Kidney (tissue), 14 donors: ENCODE results near the gene MEIS2. TPM values are rescaled to one million over a fixed set of nuclear protein-coding genes. Genes with fewer than 3 reads are reported as not detected.

Experiments used
- DNase-seq, 5 donors: peaks; one replicate each; pipeline ENCODE4 v3.0.0-alpha.2; 2013 to 2020
- FAIRE-seq: peaks from 2 replicates; lab custom pipeline; 2012; peaks lifted over from hg19 to GRCh38; lab: Jason Lieb, UNC
- H3K27ac ChIP-seq, 2 donors: one replicate each; pipeline ENCODE4 v1.7.0; 2013; ENCODE audit warnings: low read depth in 2 of 2, low read length in 2 of 2, inconsistent platforms in 1 of 2
- H3K27me3 ChIP-seq: one replicate; pipeline ENCODE4 v1.7.1; 2013; ENCODE audit warnings: low read length, inconsistent platforms; ENCODE audit not compliant: control insufficient read depth, insufficient read depth
- H3K36me3 ChIP-seq, 3 donors: one replicate each; pipeline versions ENCODE4 v1.7.0 to v1.7.1; 2013; ENCODE audit warnings: low read length in 3 of 3, control low read depth in 1 of 3, inconsistent platforms in 1 of 3; ENCODE audit not compliant: insufficient read depth in 3 of 3, control insufficient read depth in 2 of 3
- H3K4me1 ChIP-seq, 3 donors: one replicate each; pipeline versions ENCODE4 v1.7.0 to v1.7.1; 2013; ENCODE audit warnings: low read length in 3 of 3, inconsistent platforms in 1 of 3, low read depth in 1 of 3; ENCODE audit not compliant: control insufficient read depth in 2 of 3, insufficient read depth in 2 of 3
- H3K4me3 ChIP-seq, 3 donors: one replicate each; pipeline versions ENCODE4 v1.7.0 to v1.8.1; 2013; ENCODE audit warnings: low read length in 3 of 3, control low read depth in 1 of 3, inconsistent platforms in 1 of 3
- H3K9ac ChIP-seq, 3 donors: one replicate each; pipeline versions ENCODE4 v1.7.0 to v1.7.1; 2013; ENCODE audit warnings: low read length in 3 of 3, control low read depth in 1 of 3, inconsistent platforms in 1 of 3
- H3K9me3 ChIP-seq, 3 donors: one replicate each; pipeline versions ENCODE4 v1.7.0 to v1.7.1; 2013; ENCODE audit warnings: low read length in 3 of 3, control low read depth in 1 of 3, inconsistent platforms in 1 of 3; ENCODE audit not compliant: control insufficient read depth in 2 of 3, insufficient read depth in 1 of 3
- CTCF ChIP-seq: IDR thresholded peaks from 3 replicates; pipeline ENCODE4 v1.5.1; 2012; ENCODE audit warnings: mild to moderate bottlenecking, moderate library complexity, borderline replicate concordance; ENCODE audit not compliant: insufficient read depth; ENCODE audit errors: extremely low read depth
- intact Hi-C: fragments of 100-400 bp; cut with DNase I; formaldehyde crosslinking; loops from one replicate; pipeline ENCODE4 v1.11.1; 2022
- polyA plus RNA-seq: library from polyadenylated mRNA; stranded (reverse); fragments of 350-450 nt; fragmentation: Illumina TruSeq; extraction: RNeasy Lipid Tissue Mini Kit (QIAGEN cat#74804); gene quantifications from one replicate; pipeline ENCODE4 v1.2.3, GENCODE V29; 2014; ENCODE audit warnings: low read depth, low replicate concordance; ENCODE audit not compliant: insufficient read depth
- total RNA-seq: library from RNA; stranded (reverse); fragmentation: NEBNext Ultra II Directional; extraction: Animal tissue kit (Norgen Biotek cat#: 25700); gene quantifications from one replicate; pipeline ENCODE4 v1.2.1, GENCODE V29; 2021
- donor health status: control.
- donor health status: control.
- donor health status: control.
- donor health status: control.
- donor health status: control.
- donor health status: DM: yes; HTN: yes; CAD: no.
- donor health status: Normal renal cell carcinoma (clear cell type).

Gene MEIS2
- total and polyA plus RNA-seq, 2 donors from 2014 or later: 14.7 to 50.9 TPM

GRCh38 chr15:36948982-36949381 is 151.4 kb downstream of the MEIS2 start:
- Histone ChIP-seq H3K27ac (no peak overlapping the region), H3K9me3 (no peaks in the 10 kb centered on the region), H3K4me1 (no peaks in the 10 kb centered on the region), H3K36me3 (no peaks in the 10 kb centered on the region), H3K27me3 (no peaks in the 10 kb centered on the region), H3K4me3 (no peak overlapping the region), H3K9ac (no peak overlapping the region)
- TF ChIP-seq CTCF: no peak
- FAIRE-seq (no peak), DNase-seq (no peak)
- intact Hi-C loops: no loop called here

- TF ChIP-seq CTCF: no peak
- no peak overlapping the region for H3K27ac ChIP-seq
- DNase-seq: no peak
- FAIRE-seq: no peak
- no peaks in the 10 kb centered on the region for H3K27me3 ChIP-seq
- no peak overlapping the region for H3K9ac ChIP-seq
- intact Hi-C loops: no loop called here
- H3K4me1 ChIP-seq: no peaks in the 10 kb centered on the region
- no peaks in the 10 kb centered on the region for H3K36me3 ChIP-seq
- no peak overlapping the region for H3K4me3 ChIP-seq
- no peaks in the 10 kb centered on the region for H3K9me3 ChIP-seq
These were observed 153.2 kb downstream of the MEIS2 start for GRCh38 chr15:36947035-36947719.

- Histone ChIP-seq H3K4me1 (no peaks in the 10 kb centered on the region), H3K27ac (no peak overlapping the region), H3K36me3 (no peaks in the 10 kb centered on the region), H3K4me3 (no peak overlapping the region), H3K9me3 (no peaks in the 10 kb centered on the region), H3K27me3 (no peaks in the 10 kb centered on the region), H3K9ac (no peak overlapping the region)
- no peak for DNase-seq
- intact Hi-C loops: no loop called here
- no peak for TF ChIP-seq CTCF
- FAIRE-seq: no peak
These were observed 155.9 kb downstream of the MEIS2 start for GRCh38 chr15:36944442-36944841.
